Nephron (organoid): ENCODE data around the gene NR1D1.
"Not testable (repeated sequence)": the region's sequence is repeated elsewhere in the genome, so short reads cannot be mapped to it uniquely, and the experiment has no call there.

Experiments
- H3K27ac Mint-ChIP-seq, 3 experiments: 2 replicates each; pipeline ENCODE4 v1.8.0; 2020; ENCODE audit warnings: mixed read lengths in 3 of 3, mild to moderate bottlenecking in 2 of 3, moderate library complexity in 1 of 3
- H3K27me3 Mint-ChIP-seq: 2 replicates; pipeline ENCODE4 v1.8.0; 2021; ENCODE audit warnings: low read depth, mild to moderate bottlenecking, moderate library complexity, mixed read lengths
- H3K36me3 Mint-ChIP-seq: 2 replicates; pipeline ENCODE4 v1.8.0; 2020; ENCODE audit warnings: low read depth, mixed read lengths
- H3K4me1 Mint-ChIP-seq: 2 replicates; pipeline ENCODE4 v1.8.0; 2020; ENCODE audit warnings: mixed read lengths
- H3K4me3 Mint-ChIP-seq, 3 experiments: 2 replicates each; pipeline ENCODE4 v1.8.0; 2020; ENCODE audit warnings: mild to moderate bottlenecking in 3 of 3, mixed read lengths in 3 of 3, moderate library complexity in 2 of 3
- H3K9me3 Mint-ChIP-seq: 2 replicates; pipeline ENCODE4 v1.8.0; 2020; ENCODE audit warnings: mixed read lengths
- TF ChIP-seq, protein P1 (sequence below), 3 experiments: fragments of 200-600 bp; sonication (generic); IDR thresholded peaks; one replicate each; pipeline ENCODE4 v1.5.0; 2021; ENCODE audit warnings: antibody characterized with exemption in 3 of 3; ENCODE audit not compliant: unreplicated experiment in 3 of 3

The NR1D1 gene

DNA sequence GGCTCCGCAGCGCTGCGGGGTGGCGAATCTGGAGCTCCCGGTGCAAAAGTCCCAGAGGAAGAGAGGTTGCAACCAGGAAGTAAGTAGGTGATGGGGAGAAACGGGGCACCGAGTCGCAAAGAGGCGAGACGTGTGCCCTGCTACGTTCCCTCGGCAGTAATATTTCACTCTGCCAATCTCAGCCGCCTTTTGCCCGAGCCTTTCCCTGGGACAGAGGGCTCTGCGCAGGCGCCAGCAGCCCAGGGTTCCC is at the start of gene NR1D1:
TSS of gene NR1D1 (minus strand) at position 171 of the 250 bp plus-strand sequence. CDS start 495 bp downstream, outside the sequence.
- Mint-ChIP-seq H3K27ac (peak within 1 kb of the TSS; percentile 89 to 97 (median 92)), H3K4me1 (peaks cover 78% of the 10 kb centered on the region), H3K9me3 (no peaks in the 10 kb centered on the region), H3K27me3 (no peaks in the 10 kb centered on the region), H3K4me3 (peak within 1 kb of the TSS; percentile 78 to 84 (median 83)), H3K36me3 (peaks cover 8% of the 10 kb centered on the region)
- TF ChIP-seq, protein P1, sequence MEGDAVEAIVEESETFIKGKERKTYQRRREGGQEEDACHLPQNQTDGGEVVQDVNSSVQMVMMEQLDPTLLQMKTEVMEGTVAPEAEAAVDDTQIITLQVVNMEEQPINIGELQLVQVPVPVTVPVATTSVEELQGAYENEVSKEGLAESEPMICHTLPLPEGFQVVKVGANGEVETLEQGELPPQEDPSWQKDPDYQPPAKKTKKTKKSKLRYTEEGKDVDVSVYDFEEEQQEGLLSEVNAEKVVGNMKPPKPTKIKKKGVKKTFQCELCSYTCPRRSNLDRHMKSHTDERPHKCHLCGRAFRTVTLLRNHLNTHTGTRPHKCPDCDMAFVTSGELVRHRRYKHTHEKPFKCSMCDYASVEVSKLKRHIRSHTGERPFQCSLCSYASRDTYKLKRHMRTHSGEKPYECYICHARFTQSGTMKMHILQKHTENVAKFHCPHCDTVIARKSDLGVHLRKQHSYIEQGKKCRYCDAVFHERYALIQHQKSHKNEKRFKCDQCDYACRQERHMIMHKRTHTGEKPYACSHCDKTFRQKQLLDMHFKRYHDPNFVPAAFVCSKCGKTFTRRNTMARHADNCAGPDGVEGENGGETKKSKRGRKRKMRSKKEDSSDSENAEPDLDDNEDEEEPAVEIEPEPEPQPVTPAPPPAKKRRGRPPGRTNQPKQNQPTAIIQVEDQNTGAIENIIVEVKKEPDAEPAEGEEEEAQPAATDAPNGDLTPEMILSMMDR (IDR thresholded peaks at IDR 0.05; ENCODE audit: unreplicated experiment in 3 of 3), result no peak

DNA sequence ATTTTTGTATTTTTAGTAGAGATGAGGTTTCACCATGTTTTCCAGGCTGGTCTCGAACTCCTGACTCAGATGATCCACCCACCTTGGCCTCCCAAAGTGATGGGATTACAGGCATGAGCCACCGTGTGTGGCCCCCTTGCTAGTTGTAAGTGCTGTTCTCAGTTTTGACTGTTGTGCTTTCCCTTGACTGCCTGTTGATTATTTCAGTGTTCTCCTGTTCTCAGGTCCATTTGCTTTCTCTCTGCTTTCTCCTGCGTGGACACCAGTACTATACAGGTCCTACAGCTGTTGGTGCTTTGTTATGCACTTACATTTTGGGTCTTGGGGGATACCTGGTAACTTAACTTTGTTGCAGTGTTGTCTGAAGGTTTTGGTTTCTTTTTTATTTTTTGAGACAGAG is 48.1 kb upstream of the NR1D1 start:
- peaks cover 6% of the 10 kb centered on the region for H3K4me1 Mint-ChIP-seq
- H3K27ac Mint-ChIP-seq, result no peak overlapping the region
- no peaks in the 10 kb centered on the region for H3K9me3 Mint-ChIP-seq
- H3K27me3 Mint-ChIP-seq, result no peaks in the 10 kb centered on the region
- TF ChIP-seq, protein P1 (IDR thresholded peaks at IDR 0.05; ENCODE audit: unreplicated experiment in 3 of 3), result no peak
- no peak overlapping the region for H3K4me3 Mint-ChIP-seq
- peaks cover 64% of the 10 kb centered on the region for H3K36me3 Mint-ChIP-seq

- H3K36me3 Mint-ChIP-seq, result peaks cover 62% of the 10 kb centered on the region
- peak overlapping the region in 1 of 3 experiments; percentile 2 for H3K27ac Mint-ChIP-seq
- H3K27me3 Mint-ChIP-seq, result no peaks in the 10 kb centered on the region
- peaks cover 23% of the 10 kb centered on the region for H3K4me1 Mint-ChIP-seq
- no peaks in the 10 kb centered on the region for H3K9me3 Mint-ChIP-seq
- TF ChIP-seq, protein P1 (IDR thresholded peaks at IDR 0.05; ENCODE audit: unreplicated experiment in 3 of 3), result no peak
- no peak overlapping the region for H3K4me3 Mint-ChIP-seq
Measured at GRCh38 chr17:40145476-40145875, 45.1 kb upstream of the NR1D1 start.

DNA sequence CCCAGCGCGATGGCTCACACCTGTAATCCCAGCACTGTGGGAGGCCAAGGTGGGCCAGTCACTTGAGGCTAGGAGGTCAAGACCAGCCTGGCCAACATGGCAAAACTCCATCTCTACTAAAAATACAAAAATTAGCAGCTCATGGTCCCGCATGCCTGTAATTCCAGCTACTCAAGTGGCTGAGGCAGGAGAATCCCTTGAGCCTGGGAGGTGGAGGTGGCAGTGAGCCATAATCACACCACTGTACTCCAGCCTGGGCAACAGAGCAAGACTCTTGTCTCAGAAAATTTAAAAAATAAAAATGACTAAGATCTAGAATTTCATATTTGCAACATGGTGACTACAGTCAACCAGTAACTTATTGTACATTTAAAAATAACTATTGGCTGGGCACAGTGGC is 42.8 kb upstream of the NR1D1 start:
- not testable (repeated sequence) for H3K27ac Mint-ChIP-seq, H3K27me3 Mint-ChIP-seq, H3K9me3 Mint-ChIP-seq
- peak overlapping the region in 1 of 3 experiments; percentile 17 for H3K4me3 Mint-ChIP-seq
- H3K36me3 Mint-ChIP-seq, result peaks cover 43% of the 10 kb centered on the region
- peaks cover 34% of the 10 kb centered on the region for H3K4me1 Mint-ChIP-seq

DNA sequence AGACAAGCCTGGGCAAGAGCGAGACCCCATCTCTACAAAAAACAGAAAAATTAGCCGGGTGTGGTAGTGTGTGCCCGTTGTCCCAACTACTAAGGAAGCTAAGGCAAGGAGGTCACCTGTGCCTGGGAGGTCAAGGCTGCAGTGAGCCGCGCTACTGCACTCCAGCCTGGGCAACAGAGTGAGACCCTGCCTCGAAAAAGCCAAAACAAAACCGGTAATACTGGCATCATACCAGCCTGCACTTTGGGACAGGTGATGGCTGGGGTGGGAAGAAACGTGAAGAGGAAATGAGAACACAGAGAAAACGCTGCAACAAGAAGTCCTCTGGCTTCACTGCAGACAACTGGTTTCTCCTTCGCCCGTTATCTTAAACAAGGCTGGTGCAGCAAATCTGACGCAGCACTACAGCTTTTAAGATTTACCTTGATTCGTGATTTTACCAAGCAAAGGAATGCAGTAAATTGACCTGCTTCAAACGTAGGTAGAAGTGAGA is 39.2 kb upstream of the NR1D1 start:
- peaks cover 5% of the 10 kb centered on the region for H3K27me3 Mint-ChIP-seq
- H3K4me3 Mint-ChIP-seq, result peak overlapping the region; percentile 96 to 98 (median 96)
- TF ChIP-seq, protein P1 (IDR thresholded peaks at IDR 0.05; ENCODE audit: unreplicated experiment in 3 of 3), result no peak
- peaks cover 48% of the 10 kb centered on the region for H3K36me3 Mint-ChIP-seq
- peaks cover 36% of the 10 kb centered on the region for H3K4me1 Mint-ChIP-seq
- H3K27ac Mint-ChIP-seq, result peak overlapping the region; percentile 98 to 99 (median 99)
- H3K9me3 Mint-ChIP-seq, result no peaks in the 10 kb centered on the region

- Mint-ChIP-seq H3K36me3 (peaks cover 71% of the 10 kb centered on the region), H3K27me3 (peaks cover 5% of the 10 kb centered on the region), H3K9me3 (no peaks in the 10 kb centered on the region), H3K4me1 (peaks cover 21% of the 10 kb centered on the region), H3K27ac (peak overlapping the region; percentile 13 to 33 (median 26)), H3K4me3 (no peak overlapping the region)
- TF ChIP-seq, protein P1 (IDR thresholded peaks at IDR 0.05; ENCODE audit: unreplicated experiment in 3 of 3), result no peak
Measured at GRCh38 chr17:40135817-40136216, 35.4 kb upstream of the NR1D1 start.
